Muscle of back (tissue), 11 donors: ENCODE data around the gene MBL2. TPM values are rescaled to one million over a fixed set of nuclear protein-coding genes. Genes with fewer than 3 reads are reported as not detected.

ENCODE experiments used
- DNase-seq, 3 donors: peaks; one replicate each; pipeline versions ENCODE4 v3.0.0 to v3.0.0-alpha.2; 2013
- polyA plus RNA-seq, 10 donors: library from polyadenylated mRNA; unstranded; fragments of 120-200 nt; gene quantifications; one replicate each; pipeline ENCODE4 v1.2.1, GENCODE V29; 2013; ENCODE audit not compliant: insufficient read length in 10 of 10

The MBL2 gene
- polyA plus RNA-seq, 10 donors: not detected

DNA sequence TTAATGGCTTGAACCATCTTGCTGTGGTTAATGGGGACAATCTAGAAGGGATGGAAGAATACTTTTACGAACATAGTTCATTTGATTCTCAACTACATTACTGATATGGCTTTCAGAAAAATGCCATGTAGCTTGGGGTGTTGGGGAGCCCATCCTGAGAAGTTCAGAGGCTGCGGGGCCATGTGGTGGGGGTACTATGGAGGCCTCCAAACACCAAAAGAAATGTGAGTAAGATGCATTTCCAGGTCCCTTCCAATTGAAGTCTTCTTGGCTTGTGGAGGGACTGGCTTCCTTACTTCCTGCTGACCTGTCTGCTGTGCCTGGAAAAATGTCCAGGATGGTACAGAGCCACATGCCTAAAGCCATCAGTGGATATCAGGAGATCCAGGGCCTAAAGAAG lies 1.6 kb upstream of the MBL2 start:
- no peak for DNase-seq

DNA sequence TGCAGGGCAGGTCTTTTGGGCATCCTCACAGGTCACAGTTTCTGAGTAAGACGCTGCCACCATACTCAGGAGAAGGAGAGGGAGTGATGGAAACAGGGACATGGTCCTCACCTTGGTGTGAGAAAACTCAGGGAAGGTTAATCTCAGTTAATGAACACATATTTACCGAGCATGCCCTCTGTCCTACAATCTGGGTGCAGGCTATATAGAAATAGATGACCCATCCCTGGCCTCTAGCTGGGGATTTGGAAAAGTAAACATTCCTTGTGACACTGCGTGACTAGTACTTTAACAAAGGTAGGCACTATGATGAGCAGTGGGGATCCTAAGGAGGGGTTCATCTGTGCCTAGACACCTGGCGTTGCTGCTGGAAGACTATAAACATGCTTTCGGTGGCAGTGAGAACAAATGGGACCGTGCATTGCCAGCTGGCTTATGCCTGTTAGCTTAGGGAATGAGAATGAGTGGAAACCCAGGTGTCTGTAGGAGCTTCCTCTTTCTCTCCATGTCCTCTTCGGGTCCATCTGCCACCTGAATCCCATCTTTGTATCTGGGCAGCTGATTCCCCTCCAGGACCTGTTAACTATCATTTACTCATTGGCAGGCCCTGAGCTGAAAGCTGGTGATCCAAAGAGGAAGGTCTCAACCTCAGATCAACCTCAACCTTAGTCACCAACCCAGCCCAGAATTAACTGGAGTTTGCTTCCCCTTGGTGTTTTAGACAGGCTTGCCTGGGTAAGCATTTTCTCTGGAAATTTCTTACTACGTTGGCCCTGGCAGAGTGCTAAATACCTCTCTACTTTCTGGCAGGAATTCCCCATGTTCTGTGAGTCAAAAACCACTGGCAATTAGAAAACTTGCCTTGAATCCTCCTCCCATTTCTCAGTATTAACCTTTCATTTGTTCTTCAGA lies 794 bp downstream of the MBL2 start:
- no peak for DNase-seq

GRCh38 chr10:52770904-52771303 lies 1.7 kb downstream of the MBL2 start:
- DNase-seq: no peak

DNA sequence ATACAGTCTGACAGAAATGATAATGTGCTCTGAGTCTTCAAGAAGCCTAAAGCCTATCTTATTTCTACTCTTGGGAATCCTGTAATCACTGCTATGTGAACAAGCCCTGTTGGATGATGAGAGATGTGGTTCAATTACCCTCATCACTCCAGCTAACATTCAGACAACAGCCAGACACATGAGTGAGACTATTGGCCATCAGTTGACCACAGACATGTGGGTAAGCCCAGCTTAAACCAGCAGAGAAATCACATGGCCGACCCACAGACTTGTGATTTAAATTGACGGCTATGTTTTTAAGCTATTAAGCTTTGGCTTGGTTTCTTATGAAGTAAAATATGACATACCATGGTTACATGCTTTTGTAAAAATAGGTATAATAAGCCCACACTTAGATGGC lies 2.6 kb downstream of the MBL2 start:
- DNase-seq: no peak

- no peak for DNase-seq
Observed at GRCh38 chr10:52768001-52768532, 4.5 kb downstream of the MBL2 start.

DNA sequence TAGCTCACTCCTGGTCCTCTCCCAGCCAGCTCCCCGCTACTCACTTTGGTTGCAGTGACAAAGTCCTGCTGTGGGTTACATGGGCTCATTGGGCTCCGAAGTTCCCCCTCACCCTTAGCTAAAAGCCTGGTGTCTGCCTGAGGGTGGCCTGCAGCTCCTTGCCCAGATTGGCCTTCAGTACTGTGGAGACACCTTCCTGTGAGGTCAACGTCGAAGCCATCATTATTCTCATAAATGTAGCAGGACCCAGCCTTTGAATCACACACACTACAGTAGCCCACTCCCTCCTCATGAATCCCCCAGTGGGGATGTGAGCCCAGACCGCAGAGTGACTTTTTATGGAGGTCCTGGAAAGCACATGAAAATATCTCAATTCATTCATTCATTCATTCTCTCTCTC lies 10.5 kb downstream of the MBL2 start:
- no peak for DNase-seq

GRCh38 chr10:52759154-52759553 lies 13.4 kb downstream of the MBL2 start:
- DNase-seq: no peak

DNA sequence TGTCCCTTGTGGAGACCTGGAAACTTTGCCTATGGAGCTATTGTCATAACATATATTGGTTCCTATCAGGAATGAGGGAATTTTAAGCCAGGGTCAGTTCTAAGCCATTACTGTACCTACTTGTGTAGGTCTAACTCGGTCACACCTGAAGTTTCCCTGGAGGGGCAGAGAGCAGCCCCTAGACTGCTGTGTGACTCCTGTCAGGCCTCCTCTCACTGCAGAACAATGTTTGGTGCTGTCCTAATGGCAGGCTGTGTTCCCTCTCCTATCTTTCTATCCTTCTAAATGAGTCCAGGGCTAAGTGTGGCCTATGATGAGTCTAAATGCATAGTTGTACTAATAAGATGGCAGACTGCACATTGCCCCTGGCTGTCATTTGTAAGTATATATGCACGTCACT lies 14.2 kb downstream of the MBL2 start:
- no peak for DNase-seq

DNA sequence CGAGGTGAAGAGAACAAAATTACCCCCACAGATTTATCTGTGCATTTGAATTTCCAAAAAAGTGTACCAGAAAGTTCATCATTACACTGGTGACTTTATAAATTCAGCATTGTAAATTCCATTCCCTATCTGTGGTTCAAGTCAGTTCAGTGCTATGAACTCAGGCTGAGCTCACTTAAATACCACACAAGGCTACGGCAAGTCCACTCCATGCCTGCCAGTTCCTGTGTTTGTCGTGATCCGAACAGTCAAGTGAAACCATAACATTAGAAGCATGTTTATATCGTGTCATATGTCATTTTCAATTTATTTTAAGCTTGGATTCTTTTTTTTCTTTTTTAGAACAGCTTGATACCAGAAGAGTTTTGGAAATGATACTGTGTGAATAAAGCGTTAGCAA lies 14.8 kb downstream of the MBL2 start:
- DNase-seq: no peak

GRCh38 chr10:52756966-52757365 lies 15.6 kb downstream of the MBL2 start:
- DNase-seq: no peak

DNA sequence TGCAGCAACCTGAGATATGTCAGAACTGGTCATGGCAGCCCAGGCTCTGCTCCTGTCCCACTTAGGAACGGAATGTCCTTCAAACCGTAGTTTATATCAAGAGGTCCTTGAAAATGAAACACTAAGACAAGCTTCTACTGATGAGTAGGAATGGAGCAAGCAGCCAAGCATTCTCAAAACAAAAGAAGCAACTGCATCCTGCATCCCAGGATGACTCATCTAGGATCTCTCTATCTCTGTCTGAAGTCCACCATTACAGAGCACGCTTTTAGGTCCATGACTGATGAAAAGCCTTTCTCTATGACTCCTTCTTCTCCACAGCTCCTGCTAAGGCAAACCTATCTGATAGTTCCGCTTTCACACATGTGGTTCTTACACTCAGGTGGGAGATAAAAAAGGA lies 16.3 kb downstream of the MBL2 start:
- DNase-seq: no peak

DNA sequence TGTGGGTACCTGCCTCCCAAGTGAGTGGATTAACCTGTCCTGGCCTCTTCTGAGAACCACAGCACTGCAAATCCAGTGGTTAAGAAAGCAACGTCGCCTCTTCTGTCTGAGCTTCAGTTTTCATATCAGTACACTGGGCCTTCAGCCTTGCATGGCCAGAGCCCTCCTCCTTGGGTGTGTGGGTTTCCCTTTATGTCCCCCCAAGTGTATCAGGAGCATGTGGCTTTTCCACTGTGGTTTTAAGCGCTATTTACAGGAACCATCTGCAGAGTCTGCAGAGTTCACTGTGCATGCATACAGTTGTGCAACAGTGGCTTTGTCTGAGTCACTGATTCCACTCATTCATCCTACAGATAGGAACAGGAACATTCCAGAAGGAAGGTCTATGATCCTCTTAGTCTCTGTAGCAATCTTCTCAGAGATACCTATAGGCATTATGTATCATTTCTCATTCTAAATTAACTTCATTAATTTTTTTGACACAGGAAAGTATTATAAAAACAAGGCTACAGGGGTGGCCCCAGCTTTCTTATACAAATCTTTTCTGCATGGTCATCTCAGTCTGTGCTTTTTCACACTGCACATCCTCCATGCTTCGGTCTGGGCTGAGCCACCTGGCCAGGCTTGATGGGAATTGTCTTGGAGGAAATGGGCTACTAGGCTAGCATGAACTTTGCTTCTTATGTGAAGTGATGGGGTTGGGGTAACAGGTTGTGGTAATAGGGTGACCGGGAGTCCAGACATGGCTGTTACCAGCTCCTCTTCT lies 17.1 kb downstream of the MBL2 start:
- DNase-seq: peak; percentile 6 to 46 (median 9)

GRCh38 chr10:52752801-52753445 lies 19.7 kb downstream of the MBL2 start:
- DNase-seq: no peak

DNA sequence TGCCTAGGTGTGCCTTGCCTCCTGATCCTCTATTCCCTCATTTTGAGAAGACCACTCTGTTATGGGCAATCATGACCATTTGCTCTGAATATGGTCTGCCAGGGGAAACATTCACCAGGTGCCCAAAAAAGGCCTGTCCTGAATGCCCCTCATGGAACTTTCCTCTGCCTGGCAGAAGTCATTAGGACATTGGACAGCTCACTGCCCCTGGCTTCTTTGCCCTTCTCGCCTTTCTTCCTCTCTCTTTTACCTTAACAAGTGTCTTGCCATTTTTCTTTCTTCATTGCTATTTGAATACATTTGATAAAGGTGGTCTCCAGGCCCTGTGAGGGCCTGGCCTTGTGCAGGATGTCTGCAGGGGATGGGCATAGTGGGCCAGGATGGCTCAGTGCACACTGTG lies 20.3 kb downstream of the MBL2 start:
- DNase-seq: no peak

- no peak for DNase-seq
Observed at GRCh38 chr10:52751337-52751736, 21.2 kb downstream of the MBL2 start.

DNA sequence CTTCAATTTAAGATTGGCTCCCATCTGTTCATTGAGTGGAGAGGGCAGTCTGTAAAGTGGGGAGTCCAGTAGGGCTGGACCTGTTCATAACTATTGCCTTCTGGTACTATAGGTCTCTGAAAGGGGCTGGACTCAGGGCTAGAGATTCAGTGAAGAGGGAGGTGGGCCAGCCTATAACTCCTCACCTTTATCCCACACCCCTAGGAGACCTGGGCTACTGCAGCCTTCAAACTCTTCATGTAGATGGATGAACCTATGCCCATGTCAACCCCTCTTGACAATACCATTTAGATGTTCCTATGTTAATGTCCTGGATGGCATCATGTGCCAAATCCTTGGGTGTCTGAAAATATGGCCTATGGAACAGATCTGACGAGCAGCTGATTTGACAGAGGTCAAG lies 22.0 kb downstream of the MBL2 start:
- no peak for DNase-seq

DNA sequence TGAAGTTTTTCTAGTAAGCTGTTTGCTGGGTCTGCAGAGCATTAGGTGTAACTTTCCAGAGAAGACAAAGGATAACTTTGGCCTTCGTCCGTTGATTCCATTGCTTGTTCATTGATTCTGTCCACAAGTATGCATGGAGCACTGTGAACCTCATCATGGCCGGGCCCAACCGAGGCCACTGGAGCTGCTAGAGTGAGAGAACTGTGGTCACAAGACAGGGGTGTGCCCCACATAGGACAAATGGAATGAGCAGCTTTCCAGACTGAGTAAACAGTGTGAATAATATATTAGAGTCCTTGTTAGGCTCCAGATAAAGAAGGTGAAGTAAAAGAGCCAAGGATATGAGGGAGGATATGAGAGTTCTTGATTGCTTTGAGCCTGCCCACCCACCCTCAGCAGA lies 24.9 kb downstream of the MBL2 start:
- no peak for DNase-seq

DNA sequence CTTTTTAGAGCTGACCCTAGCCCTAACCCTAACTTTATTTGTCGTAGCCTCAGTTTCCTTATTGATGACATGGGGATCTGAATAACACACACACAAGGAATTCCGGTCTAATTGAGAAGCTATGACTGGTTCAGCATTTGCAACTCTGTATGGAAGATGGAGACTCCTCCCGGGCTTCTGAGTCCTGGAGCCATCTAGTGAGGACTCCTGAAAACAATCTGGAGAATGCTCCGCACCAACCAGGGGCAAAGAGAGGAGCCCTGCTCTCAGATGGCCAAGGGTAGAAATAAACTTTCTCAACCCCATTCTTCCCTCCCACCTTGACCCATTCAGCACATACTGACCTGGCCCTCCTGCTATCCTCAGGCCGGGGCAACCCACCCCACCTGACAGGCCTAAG lies 26.4 kb downstream of the MBL2 start:
- DNase-seq: no peak

DNA sequence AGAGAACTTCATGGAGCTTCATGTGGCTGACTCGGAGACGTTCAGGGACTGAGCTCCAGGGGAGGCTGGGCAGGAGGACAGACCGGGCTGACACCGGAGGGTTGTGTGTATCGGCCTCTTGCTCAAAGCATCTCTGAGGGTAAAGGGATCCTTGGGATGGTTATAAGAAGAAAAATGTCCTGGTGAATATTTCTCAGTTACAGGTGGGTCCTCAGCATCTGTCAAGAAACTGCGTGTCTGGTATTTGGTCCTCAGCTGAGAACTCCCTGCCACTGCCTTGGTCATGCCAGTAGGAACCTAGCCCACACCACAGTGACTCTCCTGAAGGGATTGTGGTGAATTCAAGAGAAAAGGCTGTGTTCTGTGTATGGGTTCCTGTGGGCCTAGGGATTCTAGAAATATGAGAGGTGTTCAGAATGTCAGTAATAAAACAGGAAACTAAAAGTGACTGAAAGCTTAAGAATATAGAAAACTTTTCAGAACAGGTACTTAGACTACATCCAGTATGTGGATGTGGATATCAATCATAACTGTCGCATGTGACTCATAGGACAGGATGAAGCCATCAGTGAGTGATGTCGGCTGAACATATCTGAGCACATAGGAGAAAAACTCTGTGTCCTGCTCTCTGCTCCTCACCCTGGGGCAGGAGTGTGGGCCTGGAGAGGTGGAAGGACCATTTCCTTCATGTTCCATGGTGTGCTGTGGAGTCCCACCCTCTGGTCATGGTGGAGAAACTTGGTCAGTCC lies 28.4 kb downstream of the MBL2 start:
- DNase-seq: no peak

GRCh38 chr10:52742731-52743130 lies 29.9 kb downstream of the MBL2 start:
- DNase-seq: no peak

GRCh38 chr10:52741851-52742250 lies 30.7 kb downstream of the MBL2 start:
- no peak for DNase-seq
